ENCODE measurements around the gene MGST2. TPM values are rescaled to one million over a fixed set of nuclear protein-coding genes. Genes with fewer than 3 reads are reported as not detected.

MGST2 gene
- total RNA-seq, 1 donor from 2014 or later = 135 TPM

DNA sequence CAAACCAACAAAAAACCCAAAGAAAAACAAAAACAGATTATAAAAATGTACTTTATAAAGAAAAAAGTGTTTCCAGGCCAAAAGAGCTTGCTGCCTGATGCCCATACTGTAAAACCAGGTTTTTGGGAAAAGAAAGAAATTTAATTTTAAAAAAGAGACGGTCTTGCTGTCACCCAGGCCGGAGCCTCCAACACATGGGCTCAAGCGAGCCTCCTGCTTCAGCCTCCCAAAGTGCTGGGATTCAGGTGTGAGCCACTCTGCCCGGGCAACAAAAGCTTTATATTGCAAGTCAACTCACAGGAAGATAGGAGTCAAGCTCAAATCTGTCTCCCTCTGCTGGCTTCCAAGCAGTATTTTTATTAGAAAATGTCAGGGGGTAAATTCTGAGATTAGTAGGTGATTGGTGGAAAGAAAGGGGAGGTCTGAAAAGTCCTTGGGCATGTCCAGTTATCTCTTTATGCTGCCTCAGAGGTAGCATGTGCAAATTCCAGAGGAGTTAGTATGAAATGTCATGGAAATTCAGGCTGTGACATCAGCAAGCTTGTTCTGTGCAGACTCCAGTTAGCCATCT lies 39.4 kb downstream of the MGST2 start:
- no peak for DNase-seq (ENCODE audit: low spot score)

DNA sequence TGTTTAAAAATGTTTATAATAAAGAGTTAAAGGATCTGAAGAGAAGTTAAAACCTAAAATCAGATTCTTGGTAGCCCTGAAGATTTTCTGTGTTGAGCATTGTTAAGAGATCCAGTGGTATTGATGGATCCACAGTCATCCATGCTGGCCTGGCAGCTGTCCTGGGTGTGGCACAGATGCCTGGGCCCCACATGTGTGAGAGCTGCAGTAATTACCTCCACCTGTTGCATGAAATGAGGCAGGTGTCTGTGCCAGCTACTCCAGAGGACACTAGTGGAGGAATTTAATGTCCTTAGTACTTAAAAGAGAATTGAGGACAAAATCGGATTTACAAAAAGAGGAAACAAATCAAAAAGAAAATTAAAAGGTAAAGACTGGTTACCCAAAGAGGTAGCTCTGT lies 44.0 kb downstream of the MGST2 start:
- no peak for DNase-seq (ENCODE audit: low spot score)

- DNase-seq (ENCODE audit: low spot score) = no peak
Measured at GRCh38 chr4:139710073-139710472, 44.5 kb downstream of the MGST2 start.

- DNase-seq (ENCODE audit: low spot score) = no peak
Measured at GRCh38 chr4:139711461-139711860, 45.8 kb downstream of the MGST2 start.

DNA sequence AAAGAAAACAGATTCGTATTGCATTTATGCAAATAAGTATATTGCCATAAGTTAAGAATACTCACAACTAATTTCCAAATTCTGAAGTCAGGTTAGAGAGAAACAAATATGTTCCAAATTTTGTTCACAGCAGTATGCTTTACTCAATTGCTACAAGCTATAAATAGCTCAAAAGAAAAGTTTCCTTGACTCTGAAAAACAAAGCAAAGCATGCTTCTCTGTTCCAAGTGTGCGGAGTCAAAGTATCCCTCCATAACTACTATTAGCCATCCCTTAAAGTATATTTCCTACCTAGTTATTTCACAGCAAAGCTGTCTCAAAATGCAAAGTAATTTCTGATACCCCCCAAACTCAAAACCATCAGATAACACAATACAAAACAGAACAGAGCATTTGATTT lies 47.3 kb downstream of the MGST2 start:
- DNase-seq (ENCODE audit: low spot score) = no peak

DNA sequence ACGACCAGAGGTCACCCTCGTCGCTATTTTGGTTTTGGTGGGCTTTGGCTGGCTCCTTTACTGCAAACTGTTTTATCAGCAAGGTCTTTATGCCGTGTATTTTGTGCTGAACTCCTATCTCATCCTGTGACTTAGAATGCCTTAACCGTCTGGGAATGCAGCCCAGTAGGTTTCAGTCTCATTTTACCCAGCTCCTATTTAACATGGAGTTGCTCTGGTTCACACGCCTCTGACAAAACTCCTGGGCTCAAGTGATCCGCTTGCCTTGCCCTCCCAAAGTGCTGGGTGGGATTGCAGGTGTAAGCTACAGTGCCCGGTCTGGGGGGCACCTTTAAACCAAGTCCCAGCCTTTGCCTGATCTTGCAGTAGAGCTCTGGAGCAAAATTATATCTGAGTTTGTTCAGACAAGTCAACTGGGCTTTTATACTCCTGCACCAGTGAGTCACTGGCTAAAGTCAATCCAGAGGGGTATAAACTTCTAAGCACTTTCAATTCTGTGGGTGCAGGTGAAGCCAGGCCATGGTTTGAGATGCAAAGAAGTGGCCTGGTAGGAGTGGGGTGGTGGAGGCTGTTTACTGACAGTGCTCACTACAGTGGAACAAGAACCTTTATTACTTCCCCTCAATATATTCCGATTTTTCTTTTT lies 50.2 kb downstream of the MGST2 start:
- no peak for DNase-seq (ENCODE audit: low spot score)

DNA sequence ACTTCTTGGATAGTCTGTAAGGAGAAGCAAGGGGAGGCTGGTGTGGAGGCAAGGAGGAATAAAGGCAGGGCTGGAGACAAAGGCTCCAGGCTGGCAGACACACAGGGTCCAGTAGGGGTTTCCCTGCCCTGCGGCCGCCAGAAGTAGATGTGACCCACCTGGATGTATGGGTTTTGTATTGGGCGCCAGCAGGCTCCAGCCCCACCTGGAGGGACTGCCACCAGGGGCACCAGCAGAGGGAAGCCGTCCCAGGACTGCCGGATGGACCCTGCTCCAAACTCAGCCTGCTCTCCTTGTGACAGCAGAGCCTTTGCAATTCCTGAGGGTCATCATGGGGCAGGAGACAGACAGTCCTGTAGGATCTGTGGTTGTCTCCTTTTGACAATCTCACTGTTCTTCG lies 52.7 kb downstream of the MGST2 start:
- DNase-seq (ENCODE audit: low spot score) = no peak

DNA sequence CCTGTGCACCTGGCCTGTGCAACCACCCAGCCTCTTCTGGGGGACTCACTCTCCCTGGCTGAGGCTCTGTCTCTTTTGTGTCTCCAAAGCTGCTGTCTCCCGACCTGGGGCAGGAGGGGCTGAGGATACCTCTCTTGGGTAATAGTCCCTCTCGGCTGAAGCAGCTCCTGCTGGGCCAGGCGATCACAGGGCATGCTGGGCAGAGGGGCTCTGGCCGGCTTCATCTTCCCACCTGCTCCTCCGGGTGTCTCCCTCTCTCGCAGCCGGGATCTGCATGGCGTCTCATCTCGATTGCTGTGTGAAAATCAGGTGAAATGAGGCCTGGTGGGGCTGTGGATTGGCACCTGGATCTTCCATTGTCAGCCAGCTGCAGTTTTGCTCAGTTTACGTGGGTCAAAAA lies 53.2 kb downstream of the MGST2 start:
- no peak for DNase-seq (ENCODE audit: low spot score)

DNA sequence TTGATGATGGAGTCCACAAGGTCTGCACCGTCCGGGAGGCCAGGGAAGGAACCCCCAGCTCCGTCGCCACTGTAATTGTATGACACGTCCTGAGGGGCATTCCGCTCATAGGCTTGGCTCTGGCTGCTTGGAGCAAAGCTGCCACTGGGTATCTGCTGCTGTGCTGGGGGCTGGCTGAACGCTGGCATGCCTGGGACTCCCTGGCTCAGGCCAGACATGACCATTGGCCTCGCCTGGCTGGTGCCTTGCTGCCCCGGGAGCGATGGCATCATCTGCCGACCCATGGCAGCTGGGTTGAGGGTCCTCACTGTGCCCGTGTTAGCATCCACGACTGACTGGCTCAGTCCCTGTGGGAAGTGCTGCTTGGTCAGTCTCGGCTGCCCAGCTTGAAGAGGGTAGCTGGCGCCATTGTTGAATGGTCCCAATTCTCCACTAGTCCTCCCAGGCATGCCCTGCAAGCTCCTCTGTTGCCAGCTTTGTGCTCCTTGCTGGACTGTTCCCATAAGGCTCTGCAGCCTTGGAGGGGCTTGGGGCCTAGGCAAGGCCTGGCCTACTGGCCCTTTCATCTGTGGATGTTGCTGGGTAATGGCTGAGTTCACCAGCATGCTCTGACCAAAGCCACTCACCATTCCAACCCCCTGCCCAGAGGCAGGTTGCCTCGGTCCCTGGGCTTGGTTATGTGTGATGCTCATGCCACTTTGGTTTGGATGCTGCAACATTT lies 53.9 kb downstream of the MGST2 start:
- DNase-seq (ENCODE audit: low spot score) = no peak

- DNase-seq (ENCODE audit: low spot score) = no peak
Measured at GRCh38 chr4:139720806-139721205, 55.2 kb downstream of the MGST2 start.

DNA sequence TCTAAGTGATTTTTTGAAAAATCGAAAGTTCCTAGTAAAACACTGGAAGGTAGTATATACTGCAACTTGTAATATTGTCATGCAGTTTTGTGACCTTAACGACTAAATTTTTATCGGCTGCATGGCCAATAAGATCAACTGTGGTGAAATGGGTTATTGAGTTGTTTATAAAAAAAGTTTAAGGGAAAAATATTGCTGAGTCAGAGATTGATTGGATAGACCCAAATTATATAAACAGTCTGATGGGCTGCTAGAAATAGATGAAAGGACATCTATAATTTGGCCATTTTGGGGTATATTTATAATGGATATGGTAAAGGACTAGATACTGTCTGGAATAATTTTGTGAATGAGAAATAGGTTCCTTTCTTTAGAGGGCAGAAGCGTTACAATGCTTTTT lies 56.2 kb downstream of the MGST2 start:
- no peak for DNase-seq (ENCODE audit: low spot score)

DNA sequence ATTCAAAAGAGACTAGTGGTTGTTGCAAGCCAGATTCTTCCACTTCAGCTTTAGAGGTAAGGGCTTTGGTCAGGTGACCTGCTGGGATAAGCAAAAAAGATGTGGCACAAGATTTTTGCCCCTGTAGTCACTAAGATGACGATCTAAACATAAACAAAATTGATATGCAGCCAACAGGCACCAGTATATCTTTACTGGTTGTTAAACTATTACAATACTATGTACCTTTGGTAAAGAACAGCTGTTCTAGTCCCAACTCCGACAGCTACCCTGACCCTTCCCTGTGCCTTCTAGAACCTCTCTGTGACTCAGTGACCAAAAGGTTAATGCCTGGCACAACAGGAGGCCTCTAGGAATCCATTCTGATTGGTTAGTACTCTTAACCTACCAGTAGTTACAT lies 59.6 kb downstream of the MGST2 start:
- DNase-seq (ENCODE audit: low spot score) = no peak

GRCh38 chr4:139726615-139727014 lies 61.0 kb downstream of the MGST2 start:
- no peak for DNase-seq (ENCODE audit: low spot score)

DNA sequence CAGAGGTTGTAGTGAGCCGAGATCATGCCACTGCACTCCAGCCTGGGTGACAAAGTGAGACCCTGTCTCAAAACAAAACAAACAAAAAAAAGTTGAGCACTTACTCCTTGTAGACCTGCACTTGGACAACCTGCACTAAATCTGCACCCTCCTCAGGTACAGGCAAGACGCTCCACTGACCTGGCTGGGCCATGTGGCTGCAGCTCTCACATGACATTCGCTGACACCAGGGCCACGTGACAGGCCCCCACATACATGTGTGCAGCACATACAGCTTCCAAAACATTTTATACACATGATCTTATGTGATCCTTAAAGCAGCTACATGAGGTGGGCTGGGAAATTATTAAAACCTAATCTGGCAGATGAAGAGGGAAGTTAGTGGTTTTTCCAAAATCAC lies 62.5 kb downstream of the MGST2 start:
- DNase-seq (ENCODE audit: low spot score) = no peak

DNA sequence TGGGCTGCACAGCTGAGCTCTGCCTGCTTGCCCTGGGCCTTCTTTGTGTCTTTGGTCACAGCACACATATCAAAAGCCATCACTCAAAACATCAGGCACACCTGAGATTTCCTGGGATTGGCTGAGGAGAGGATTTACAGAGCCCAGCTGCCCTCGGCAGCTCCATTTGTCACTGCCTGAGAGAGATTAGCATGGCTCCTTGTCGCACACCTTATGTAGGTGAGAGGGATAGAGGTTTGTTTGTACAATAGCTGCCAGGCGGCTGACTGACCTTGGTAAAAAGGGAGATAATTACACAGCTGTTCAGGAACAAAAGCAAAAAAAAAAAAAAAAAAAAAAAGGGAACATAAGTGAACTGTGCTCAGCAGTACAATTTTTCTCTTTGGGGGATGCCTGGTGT lies 63.2 kb downstream of the MGST2 start:
- DNase-seq (ENCODE audit: low spot score) = no peak

GRCh38 chr4:139732991-139733570 lies 67.5 kb downstream of the MGST2 start:
- DNase-seq (ENCODE audit: low spot score) = no peak

GRCh38 chr4:139734201-139734874 lies 68.7 kb downstream of the MGST2 start:
- no peak for DNase-seq (ENCODE audit: low spot score)

- peak; percentile 88 for DNase-seq (ENCODE audit: low spot score)
Measured at GRCh38 chr4:139734875-139735380, 69.3 kb downstream of the MGST2 start.

DNA sequence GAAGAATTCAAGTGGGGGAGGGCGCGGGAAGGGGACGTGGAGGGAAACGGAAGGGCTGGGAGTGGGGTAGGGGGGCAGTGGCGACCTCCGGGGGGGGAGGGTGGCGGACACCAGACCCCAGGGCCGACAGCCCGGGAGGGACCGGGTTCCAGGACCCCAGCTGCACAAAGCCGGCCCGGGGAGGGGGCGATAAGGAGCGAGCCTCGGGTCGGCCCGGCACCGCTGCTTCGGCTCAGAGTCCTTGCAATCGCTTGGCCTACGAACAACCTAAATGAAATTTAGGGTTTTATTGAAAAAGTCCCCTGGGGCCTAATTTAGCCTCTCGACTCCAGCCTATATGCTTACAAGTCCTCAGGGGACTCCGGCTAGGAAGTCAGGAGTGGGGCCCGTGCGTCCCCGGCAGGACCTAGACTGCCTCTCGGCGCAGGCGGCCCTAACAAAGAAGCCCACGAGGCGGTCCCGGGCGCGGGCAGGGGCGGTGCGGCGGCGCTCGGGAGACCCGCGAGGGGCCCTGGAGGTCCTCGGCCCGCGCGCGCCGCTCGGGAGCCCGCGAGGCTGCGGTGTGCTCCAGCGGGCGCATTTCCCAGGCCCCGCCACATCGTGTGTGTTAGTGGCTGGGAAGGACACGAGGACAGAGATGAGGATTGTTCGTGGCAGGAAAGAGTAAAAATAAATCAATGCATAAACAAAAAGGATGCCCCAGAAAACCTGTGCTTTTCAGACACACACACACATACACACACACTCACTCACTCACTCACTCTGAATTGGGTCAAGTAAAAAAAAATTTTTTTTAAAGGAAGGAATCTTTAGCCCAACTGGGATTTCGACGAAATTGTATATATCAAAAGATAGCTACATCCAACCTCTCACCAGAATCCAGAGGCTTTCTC lies 70.0 kb downstream of the MGST2 start:
- no peak for DNase-seq (ENCODE audit: low spot score)

DNA sequence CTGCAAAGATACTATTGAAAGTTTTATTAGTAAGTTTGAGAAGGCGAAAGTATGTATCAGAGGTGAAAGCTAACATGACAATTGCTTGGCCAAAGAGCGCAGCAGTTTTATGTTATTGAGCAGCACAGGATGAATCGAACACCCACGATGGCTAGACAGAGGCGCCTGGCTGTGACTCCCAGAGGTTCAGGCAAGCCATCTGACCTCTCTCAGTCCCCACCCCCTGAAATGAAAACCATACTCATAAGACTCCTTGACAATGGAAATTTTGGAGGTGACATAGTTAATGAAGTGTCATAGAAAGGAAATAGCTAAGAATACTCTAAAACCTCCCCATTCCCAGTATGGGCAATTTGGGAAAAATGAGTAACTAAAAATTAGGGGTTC lies 70.6 kb downstream of the MGST2 start:
- DNase-seq (ENCODE audit: low spot score) = no peak

DNA sequence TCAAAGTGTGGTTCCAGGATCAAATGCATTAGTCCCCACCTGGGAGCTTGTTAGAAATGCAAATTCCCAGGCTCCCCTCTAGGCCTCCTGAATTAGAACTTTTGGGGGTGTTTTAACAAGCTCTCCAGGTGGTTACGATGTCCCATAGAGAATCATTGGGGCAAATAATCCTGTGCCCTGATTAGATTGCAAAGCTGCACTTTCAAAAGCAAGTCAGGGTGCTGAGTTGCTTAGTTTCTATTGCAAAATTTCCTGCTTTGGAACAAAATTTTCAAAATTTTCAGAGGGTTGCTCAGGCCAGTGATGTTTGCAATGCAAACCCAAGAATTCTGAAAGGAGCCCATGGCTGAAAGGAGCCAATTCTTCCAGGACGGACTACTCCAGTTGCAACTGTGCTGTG lies 71.0 kb downstream of the MGST2 start:
- no peak for DNase-seq (ENCODE audit: low spot score)
